ENCODE results near the gene GADD45G.
A peak's percentile ranks its signal among the peaks of the same experiment; 100 is the strongest.

GADD45G gene

GRCh38 chr9:89604729-89605464 is at the start of gene GADD45G:
TSS of gene GADD45G (plus strand) at chr9:89605012. CDS start at chr9:89605122, 110 bp downstream.
- peak; percentile 57 for DNase-seq (ENCODE audit: low spot score)

GRCh38 chr9:89555036-89555415 is 49.8 kb upstream of the GADD45G start:
- DNase-seq (ENCODE audit: low spot score) = no peak

DNA sequence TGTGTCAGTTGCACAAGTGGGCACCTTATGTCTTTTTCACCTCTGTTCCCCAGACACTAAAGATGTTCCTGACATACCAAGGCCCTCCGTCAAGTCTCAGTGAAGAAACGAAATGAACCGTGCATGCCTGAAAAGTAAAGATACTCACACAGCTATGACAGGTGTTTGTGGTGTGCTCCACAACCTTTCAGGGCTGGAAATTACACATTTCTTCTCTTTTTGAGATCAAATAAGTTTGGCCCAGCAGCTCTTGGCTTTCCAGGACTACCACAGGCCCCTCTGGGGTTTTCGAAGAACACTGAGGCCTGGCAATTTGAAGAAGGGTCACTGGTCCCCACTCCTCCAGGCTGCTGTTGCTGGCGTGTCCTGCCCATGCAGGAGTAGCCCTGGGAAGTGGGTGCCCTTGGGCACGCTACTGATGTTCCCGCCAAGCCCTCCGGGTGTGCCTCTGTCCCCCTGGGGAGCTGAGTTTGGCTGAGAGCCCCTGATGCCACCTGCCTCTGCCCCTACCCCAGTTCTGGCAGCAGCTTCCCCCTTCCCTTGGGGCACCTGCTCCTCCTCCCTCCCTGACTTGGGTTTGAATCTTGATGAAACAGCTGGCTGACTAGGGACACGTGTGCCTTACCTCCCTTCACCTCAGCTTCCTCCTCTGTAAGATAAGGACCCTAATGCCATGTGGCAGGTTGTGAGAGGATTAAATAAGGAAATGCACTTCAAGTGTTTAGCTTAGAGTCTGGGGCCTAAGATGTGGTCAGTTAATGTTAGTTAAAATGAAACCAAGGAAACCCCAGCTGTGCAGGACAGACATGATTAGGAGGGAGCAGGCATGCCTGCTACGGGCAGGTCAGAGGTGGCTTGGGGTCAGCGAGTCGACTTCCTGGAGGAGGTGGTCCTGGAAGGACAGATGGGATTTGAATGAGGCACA is 49.1 kb upstream of the GADD45G start:
- no peak for DNase-seq (ENCODE audit: low spot score)

DNA sequence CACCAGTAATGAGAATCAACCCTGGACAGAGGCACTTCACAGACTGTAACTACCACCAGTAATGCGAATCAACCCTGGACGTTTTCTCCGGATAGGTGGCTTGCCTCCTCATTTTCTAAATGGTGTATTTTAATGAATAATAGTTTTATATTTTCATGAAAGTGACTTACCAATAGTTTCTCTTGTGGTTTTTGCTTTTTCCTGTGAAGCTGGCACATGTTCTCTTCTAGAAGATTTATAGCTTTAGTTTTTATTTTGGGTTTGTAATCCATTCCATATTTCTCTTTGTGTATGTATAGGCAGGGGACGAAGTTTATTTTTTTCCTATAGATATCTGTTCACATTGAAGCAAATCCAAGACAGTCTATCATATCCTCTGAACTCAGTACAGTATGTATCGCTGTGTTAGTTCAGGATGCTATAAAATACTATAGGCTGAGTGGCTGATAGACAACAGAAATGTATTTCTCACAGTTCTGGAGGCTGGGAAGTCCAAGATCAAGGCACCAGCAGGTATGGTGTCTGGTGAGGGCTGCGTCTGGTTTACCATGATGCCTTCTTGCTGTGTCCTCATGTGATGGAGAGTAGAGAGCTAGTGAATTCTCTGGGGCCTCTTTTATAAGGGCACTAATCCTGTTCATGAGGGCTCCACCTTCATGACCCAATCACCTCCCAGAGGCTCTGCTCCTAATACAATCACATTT is 46.5 kb upstream of the GADD45G start:
- DNase-seq (ENCODE audit: low spot score) = no peak

GRCh38 chr9:89558948-89559347 is 45.9 kb upstream of the GADD45G start:
- DNase-seq (ENCODE audit: low spot score) = no peak

DNA sequence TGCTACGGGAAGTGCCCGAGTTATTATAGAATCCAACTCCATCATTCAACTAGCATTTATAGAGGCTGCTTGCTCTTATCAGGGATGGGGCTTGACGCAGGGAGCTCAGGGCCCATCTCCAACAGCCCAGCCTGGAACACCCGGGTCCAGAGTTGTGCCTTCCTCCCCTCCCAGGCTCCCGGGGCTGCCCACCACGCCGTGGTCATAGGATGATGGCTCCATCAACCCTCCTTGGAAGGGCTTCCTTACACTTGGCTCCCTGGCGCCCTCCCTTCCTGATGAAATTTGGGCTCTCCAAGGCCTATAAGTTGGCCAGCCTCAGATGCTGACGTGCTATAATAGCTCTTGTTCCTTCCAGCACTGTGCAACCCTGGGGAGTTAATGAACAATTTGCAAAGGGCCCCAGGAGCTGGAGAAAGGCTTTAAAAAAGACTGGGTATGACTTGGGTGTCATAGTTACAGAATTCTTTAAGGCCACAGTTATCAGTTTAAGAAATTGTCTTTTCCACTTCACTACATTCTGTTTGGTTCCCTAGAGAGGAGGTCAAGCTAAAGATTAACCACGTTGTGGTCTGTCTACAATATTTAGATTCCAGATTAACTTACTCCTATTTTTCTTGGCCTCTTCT is 42.5 kb upstream of the GADD45G start:
- no peak for DNase-seq (ENCODE audit: low spot score)

DNA sequence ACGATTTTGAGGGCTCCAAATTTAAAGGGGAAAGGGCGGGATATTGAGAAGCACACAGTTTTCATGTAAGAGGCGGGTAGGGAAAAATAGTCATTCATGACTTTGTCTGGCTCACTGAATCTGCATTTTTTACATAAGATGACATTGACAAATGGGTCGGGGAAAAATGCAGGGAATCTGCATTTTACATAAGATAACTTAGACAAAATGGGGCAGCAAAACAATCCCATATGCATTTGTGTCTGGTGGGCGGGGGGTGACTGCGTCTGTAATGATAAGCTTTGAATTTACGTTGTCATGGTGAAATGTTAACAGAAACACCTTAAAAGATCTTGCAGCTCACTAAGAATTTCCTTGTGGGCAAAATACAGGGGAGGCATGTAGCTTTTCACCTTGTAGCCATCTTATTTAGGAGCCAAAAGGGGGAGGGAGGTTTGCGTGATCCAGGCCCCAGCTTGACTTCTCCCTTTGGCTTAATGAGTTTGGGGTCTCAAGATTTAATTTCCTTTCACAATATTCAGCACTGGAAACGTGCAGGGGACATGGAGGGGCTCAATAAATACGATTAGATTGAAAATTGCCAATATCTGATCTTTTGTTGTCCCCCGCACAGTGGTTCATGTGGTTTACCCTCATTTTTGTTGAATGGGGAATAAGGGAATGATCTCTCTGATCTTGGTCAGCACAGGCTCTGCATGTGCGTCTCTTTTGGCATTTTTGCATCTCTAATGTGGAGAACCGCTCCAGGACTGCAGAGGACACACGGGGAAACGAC is 41.1 kb upstream of the GADD45G start:
- no peak for DNase-seq (ENCODE audit: low spot score)

DNA sequence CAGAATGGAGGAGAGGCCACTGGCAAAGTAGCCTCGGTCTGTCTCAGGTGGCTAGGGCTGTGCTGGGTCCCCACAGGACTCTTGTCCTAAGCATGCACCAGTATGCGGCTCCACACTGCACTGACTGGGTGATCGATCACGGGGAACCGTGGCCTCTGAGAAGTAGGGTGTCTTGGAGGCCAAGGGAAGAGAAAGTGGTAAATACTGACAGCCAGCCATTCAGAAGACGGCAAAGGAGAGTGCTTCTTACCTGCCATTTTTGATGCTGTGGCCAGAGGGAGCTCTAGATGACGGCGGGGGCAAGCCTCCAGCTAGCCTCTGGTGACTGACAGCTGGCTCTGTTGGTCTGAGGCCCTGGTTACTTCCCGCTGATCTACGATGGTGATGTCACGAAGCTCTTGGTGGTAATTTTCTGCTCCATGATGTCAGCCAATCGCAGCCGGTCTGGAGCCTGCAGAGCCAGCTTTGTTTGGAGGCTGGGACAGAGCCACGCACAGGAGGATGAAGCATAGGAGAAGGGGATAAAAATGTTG is 40.4 kb upstream of the GADD45G start:
- no peak for DNase-seq (ENCODE audit: low spot score)

DNA sequence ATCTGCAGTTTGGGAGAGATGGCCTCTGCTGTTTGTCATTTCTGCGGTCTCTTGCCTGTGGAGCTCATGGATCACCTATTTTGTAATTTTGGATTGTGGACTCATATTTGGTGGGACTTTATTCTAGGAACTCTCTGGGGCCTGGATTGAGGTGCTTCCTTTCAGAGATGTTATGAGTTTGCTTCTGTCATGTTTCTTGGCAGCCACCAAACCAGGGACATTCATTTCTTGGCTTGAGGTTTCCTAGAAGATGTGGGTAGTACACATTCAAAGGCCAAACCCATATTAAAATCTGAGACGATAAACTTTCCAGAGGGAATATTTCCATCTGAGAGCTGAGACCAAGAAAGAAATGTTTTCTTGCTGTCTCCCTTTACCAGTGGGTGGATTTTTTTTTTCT is 37.2 kb upstream of the GADD45G start:
- no peak for DNase-seq (ENCODE audit: low spot score)

DNA sequence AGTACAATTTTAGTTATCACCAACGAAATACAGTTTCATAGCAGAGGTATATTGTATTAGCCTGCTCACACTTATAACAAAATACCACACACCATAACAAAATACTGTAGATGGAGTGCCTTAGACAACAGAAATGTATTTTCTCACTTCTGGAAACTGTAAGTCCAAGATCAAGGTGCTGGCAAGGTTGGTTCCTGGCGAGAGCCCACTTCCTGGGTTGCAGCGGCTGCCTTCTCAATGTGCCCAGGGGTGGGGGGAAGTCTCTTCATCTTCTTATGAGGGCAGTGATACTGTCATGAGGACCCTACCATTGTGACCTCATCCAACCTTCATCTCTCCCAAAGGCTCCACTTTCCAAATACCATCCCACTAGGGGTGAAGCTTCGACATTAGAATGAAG is 30.5 kb upstream of the GADD45G start:
- DNase-seq (ENCODE audit: low spot score) = no peak

GRCh38 chr9:89576404-89576839 is 28.4 kb upstream of the GADD45G start:
- DNase-seq (ENCODE audit: low spot score) = peak; percentile 38

GRCh38 chr9:89577363-89577762 is 27.4 kb upstream of the GADD45G start:
- DNase-seq (ENCODE audit: low spot score) = no peak

DNA sequence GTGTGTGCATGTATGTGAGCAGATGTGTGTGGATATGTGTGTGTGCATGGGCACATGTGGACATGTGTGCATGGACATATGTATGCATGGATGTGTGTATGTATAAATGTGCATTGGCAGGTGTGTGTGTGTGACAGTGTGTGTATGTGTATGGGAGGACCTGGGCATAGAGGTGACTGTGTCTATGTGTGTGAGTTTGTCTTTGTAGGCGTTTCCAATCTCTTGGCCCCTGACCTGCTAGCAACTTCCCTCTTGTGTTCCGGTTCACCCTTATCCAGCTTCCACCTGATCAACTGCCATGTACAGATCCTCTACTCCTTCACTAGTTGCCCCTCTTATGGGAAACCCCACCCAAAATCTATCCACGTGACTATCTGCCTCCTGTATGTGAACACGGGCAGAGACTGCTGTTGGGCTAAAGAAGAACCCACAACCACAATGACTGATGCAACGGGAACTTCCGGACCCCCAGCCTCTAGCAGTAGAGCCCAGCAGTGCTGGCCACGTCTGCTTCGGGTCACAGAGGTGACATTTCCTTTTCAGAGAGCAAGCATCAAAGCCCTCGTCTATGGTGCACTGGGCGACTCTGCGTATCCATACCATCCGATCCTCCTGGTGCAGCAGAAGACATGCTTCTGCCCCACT is 24.9 kb upstream of the GADD45G start:
- no peak for DNase-seq (ENCODE audit: low spot score)

- DNase-seq (ENCODE audit: low spot score) = no peak
Measured at GRCh38 chr9:89586311-89586710, 18.5 kb upstream of the GADD45G start.

DNA sequence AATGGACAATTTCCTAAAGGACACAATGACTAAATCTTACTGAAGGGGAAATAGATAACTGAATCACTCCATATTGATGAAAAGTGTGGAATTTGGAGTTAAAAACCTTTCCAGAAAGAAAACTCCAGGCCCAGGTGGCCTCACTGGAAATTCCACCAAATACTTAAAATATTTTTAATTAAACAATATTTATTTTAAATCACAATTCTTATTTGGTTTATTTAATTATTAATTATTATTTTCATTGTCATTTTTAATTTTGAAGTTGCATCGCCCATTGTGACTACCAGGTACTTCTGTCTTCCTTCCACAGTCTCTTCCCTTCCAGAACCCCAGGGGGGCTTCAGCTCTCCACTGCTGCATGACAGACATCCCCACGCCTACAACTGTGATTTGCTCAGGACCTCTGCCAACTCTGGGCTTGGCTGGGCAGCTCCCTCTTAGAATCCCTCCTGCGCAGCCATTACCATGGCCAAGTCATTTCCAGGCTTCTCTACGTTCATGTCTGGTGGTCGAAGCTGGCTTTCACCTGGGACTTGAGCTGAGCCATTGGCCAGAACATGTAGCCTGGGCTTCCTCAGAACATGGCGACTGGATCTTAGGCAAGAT is 16.4 kb upstream of the GADD45G start:
- DNase-seq (ENCODE audit: low spot score) = no peak

DNA sequence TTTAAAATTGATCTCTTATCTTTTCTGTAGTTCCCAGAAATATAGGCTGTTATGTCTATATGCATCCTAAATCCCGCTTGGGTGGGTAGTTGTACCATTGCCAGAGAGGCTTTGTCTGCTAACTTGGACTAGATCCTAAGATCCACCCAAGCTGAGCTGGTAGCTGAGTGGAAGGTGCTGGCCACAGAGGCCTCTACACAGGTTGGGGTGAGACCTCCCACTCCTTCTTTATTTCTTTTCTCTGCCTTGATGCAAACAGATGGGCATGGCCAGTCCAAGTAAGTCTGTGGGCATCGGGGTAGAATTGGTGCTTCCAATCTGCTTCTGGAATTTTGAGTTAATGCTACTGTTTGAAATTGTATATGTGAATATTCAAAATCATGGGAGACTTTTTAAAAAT is 14.4 kb upstream of the GADD45G start:
- no peak for DNase-seq (ENCODE audit: low spot score)

GRCh38 chr9:89591274-89592212 is 13.3 kb upstream of the GADD45G start:
- DNase-seq (ENCODE audit: low spot score) = no peak

- no peak for DNase-seq (ENCODE audit: low spot score)
Measured at GRCh38 chr9:89592213-89592815, 12.5 kb upstream of the GADD45G start.
